GM21447 (cell line): ENCODE results near the gene PIEZO1.

Experiments used
- ATAC-seq: cut with Tn5 transposase; IDR thresholded peaks from one replicate; pipeline ENCODE4 v1.9.1; 2021; ENCODE audit not compliant: unreplicated experiment

Gene PIEZO1

DNA sequence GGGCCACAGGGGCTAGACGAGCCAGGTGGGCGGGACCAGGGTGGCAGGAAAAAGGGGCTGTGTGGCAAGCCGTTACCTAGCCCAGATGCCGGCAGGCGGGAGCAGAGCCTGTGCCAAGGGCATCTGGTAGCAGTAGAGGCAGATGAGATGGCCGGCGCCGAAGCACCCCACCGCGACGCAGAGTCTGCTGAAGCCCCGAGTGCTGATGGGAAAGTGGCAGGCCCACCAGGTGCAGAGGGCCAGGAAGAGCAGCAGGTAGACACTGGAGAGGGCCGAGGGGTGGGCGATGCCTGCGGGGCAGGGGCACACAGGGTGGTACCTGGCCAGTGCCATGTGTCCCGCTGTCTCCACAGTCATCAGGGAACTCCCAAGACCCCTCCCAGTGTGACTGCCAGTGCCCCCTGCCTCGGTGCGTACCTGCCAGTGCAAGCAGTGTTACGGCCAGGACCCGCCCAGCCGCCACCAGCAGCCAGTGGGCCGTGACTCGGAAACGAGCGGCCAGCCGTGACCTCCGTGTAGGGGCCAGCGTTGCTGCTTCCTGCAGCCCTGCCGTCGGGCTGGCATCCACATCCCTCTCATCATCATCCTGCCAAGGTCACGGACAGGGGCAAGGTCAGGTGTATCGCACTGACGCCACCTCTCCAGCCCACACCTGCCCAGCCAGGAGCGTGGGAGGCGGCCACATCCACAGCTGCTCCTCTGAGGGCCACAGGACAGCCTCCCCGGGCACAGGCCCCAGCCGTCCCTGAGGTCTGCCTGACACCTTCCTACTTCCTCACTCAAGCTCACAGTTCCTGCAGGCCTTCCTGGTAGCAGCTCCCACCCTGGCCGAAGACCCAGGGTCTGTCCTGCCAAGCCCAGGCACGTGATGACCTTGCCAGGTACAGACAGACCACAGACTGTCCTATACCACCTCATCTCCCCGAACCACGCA is 46.6 kb downstream of the PIEZO1 start:
- no peak for ATAC-seq

DNA sequence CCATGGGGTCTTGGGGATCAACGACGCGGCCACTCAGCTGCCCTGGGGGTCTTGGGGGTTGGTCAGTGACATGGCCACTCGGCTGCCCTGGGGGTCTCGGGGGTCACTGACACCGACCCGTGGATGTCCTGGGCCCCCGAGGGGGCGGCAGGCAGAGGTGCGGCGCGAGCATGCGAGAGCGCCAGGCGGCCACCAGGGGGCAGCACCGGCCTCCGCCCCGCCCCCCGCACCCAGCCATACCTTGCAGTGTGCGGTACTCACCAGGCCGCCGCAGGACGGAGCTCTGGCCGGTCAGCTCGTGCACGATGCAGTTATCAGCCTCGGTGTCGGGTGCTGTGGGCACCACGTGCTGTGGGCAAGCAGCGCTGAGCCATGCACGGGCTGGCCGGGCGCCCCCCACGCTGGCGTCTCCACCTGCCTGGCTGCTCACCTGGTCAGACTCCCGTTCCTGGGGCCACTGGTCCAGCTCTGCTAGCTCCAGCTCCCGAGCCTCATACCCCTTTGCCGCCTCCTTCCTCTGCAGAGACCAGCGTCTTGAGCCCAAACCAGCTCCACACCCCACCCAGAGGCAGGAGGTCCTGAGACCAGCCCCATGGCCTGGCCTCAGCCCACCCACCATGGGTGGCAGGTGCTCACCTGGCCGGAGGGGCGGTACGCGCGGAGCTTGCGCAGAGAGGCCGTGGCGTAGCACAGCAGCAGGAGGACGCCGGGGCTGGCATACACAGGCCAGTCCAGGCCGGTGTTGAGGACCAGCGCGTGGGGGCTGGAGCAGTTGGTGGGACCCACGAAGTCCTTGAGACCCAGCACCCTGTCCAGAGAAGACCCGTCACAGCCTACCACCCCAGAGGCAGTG is 47.5 kb downstream of the PIEZO1 start:
- peak; percentile 72 for ATAC-seq

DNA sequence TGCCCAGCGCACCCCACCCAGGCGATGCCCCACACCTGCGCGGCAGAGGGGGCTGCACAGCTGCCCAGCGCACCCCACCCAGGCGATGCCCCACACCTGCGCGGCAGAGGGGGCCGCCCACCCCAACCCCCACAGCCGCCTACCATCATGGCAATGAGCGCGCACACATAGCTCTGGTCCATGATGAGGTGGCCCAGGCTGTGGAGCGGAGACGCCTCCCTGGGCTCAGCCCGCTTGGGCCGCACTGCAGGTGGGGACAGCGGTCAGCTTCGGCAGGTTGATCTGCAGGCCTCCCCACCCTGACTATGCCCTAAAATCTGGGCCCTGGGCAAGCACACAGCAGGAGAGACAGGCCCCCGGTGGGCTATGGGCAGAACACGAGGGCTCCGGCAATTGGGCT is 48.5 kb downstream of the PIEZO1 start:
- no peak for ATAC-seq

GRCh38 chr16:88736088-88736487 is 48.9 kb downstream of the PIEZO1 start:
- ATAC-seq = no peak

GRCh38 chr16:88735616-88736015 is 49.4 kb downstream of the PIEZO1 start:
- ATAC-seq = no peak

GRCh38 chr16:88735121-88735520 is 49.9 kb downstream of the PIEZO1 start:
- ATAC-seq = no peak

- no peak for ATAC-seq
Observed at GRCh38 chr16:88734361-88734728, 50.7 kb downstream of the PIEZO1 start.

GRCh38 chr16:88733630-88734360 is 51.2 kb downstream of the PIEZO1 start:
- ATAC-seq = no peak

DNA sequence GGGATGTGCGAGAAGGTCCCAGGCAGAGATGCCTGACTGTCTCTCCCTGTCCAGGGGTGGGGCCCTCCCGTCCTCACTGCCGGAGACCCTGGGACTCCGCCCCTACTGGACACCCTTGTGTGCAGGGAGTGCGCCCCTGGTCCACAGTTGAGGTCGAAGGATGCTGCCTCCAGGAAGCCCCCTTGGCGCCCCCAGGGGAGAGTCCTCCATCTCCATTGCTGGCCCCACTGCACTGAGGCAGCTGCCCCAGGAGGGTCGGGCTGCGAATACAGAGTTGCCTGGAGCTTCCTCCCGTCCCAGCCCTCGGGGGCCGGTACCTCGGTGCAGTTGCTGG is 52.1 kb downstream of the PIEZO1 start:
- ATAC-seq = no peak

DNA sequence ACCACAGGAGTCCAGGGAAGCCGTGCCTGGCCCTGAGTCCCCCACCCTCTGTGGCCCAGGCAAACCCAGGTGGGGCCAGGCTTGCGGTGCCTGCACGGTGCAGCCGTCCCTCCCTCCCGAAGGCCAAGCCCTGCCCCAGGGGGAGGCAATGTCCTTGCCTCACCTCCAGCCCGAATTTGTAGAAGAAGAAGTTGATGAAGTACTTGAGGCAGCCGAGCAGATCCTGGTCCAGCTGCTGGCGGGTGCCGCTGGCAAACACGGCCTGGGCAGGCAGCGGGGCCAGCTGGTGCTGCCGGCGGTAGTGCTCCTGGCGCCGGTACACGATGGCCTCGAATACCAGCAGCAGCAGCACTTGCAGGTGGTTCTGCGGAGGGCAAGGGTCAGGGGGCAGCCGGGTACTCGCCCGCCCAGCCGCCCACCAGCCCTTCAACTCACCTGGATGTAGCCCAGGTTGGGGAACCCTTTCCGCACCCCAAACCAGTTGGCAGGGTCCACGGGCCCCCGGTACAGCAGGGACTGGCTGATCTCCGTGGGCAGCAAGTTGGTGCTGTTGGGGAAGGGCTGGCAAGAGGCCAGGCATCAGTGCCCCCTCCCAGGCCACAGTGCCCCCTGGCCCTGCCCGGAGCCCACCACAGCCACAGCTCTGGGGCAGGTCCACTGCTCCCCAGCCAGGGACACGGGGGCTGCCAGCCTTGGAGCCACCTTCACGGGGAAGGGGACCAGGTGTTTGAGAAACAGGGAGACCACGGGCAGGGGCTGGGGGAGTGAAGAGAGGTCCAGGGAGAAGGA is 52.7 kb downstream of the PIEZO1 start:
- ATAC-seq = no peak

DNA sequence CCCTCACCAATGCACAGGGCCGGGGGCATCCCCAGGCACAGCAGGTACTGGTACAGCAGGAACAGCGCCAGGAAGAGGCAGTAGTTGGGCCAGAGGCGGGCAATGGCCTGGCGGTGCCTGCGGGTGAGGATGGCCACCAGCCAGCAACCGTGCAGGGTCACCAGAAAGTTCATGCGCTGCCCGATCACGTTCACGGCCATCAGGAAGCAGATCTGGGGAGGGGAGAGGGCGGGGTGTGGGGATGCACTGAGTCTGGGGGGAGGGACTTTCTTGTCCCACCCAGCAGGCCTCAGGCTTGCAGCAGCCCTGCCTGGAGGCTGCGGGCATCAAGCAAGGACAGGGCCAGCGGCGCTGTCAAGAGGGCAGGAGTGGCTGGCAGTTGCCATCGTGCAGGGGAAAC is 53.3 kb downstream of the PIEZO1 start:
- no peak for ATAC-seq

DNA sequence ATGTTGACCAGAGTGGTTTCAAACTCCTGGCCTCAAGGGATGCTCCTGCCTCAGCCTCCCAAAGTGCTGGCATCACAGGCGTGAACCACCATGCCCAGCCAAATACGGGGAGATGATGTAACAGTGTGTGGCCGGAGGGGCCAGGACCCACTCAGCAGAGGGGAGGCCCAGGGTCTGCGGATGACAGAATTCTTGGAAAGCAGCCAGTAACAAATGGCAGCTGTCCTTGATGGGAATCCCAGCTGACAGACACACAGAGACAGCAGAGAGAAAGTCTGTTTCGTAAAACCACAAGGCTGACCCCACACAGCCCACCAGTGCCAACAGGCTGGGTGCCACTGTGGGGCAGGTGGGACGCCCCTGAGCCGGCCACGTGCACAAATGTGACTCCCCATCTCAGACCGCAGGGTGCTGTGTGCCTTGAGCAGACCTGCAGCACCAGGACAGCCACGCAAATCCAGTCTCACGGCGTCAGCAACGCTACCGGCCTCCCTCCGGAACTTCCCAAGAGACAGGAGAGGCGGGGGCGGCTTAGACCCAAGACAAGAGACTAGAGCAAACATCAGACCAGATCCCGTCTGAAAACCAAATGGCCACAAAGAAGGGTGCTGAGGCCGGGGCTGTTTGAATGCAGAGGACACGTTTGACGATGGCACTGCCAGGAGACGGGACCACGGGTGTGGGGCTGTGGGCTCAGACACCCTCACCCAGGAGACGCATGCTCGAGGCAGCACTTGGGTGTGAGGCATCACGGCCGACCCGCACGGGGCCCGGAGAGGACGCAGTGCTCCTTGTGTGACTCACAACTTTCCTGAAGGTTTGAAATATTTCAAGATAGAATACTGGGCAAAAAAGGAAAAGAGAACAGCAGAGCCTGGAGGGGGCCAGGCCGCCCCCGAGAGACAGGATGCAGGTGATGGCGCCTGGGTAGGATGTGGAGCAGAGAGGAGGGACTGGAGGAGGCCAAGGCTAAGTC is 54.1 kb downstream of the PIEZO1 start:
- ATAC-seq = no peak

- ATAC-seq = no peak
Observed at GRCh38 chr16:88727871-88728270, 57.1 kb downstream of the PIEZO1 start.

GRCh38 chr16:88726981-88727380 is 58.0 kb downstream of the PIEZO1 start:
- ATAC-seq = no peak

- ATAC-seq = no peak
Observed at GRCh38 chr16:88726408-88726749, 58.6 kb downstream of the PIEZO1 start.

GRCh38 chr16:88725609-88726407 is 59.2 kb downstream of the PIEZO1 start:
- no peak for ATAC-seq

DNA sequence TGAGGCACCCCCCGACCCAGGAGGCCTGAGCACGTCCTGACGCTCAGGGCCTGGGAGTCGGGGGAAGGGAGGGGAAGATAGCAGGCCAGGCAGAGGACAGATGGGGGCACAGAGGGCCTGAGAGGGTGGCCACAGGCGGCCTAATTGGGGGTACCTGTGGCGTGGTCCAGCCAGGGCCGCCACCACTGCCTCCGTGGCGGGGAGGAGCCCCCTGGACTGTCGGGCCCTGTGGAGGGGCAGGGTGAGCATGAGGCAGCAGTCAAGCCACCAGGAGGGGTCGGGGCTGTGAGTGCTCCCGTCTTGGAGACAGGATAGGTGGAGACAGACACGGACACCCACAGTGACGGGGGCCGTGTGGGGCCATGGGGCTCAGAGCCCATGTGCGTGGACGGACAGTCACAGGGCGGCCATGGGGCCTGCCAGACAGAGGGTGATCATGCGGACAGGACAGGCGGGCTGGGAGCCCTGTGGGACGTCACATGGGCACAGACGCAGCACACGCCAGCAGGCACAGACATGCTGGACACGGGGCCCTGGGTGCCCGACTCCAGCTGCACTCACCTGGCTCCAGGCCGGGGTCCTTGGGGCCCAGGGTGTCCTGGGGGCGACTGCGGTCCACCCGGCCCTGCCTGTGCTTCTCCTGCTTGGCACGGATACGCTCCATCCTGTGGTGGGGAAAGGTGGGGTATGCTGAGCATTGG is 60.0 kb downstream of the PIEZO1 start:
- ATAC-seq = no peak

- ATAC-seq = no peak
Observed at GRCh38 chr16:88723911-88724310, 61.1 kb downstream of the PIEZO1 start.
